K562 (cell line): ENCODE results near the gene QPCT. TPM values are rescaled to one million over a fixed set of nuclear protein-coding genes. Genes with fewer than 3 reads are reported as not detected.

ENCODE experiments used
- ATAC-seq: fragments of 200-7000 bp; cut with Tn5 transposase; 3 replicates; pipeline ENCODE4 v1.9.1; 2020; ENCODE audit warnings: moderate library complexity
- BruUV-seq: library from RNA; stranded (reverse); fragments of 400-500 nt; replicated peaks from 2 replicates; lab custom pipeline; 2021; lab: Mats Ljungman, UMichigan
- CTCF ChIA-PET: fragments of 300-600 bp; formaldehyde crosslinking; extraction: SDS; loops from one replicate; lab custom pipeline; 2021; ENCODE audit warnings: low intra/inter-chr PET ratio; lab: Yijun Ruan, JAX
- POLR2A ChIA-PET: fragments of 300-600, 350-650 bp; sonication (Branson Sonifier 250); formaldehyde crosslinking; extraction: SDS; loops from one replicate; lab custom pipeline; 2021; ENCODE audit warnings: antibody characterized with exemption, inconsistent platforms; lab: Yijun Ruan, JAX
- DNase-seq, 4 experiments: peaks; one replicate each; pipeline versions ENCODE4 v3.0.0 to v3.0.0-alpha.2; 2011 to 2018; ENCODE audit warnings: low spot score in 3 of 4, mixed read lengths in 3 of 4; ENCODE audit errors: extremely low read depth in 1 of 4
- FAIRE-seq: peaks from 2 replicates; lab custom pipeline; 2011; peaks lifted over from hg19 to GRCh38; lab: Jason Lieb, UNC
- H2AFZ ChIP-seq: 2 replicates; pipeline ENCODE4 v1.6.0; 2011; ENCODE audit warnings: low read depth, low read length, control low read depth, inconsistent platforms
- H3K27ac ChIP-seq: fragments of 200-600 bp; 3 replicates; pipeline ENCODE4 v1.8.0; 2011; ENCODE audit warnings: low read depth, mild to moderate bottlenecking, control low read depth, inconsistent platforms, low read length, moderate library complexity, mixed read lengths; ENCODE audit errors: extremely low read depth
- H3K27me3 ChIP-seq, 2 experiments: fragments of 300-600 bp in 1 of 2; 2 replicates in 1 of 2; 3 replicates in 1 of 2; pipeline versions ENCODE4 v1.6.0 to v1.8.0; 2011; ENCODE audit warnings: inconsistent platforms in 2 of 2, low read length in 2 of 2, mild to moderate bottlenecking in 1 of 2, mixed read lengths in 1 of 2, moderate library complexity in 1 of 2; ENCODE audit not compliant: control insufficient read depth in 2 of 2, insufficient read depth in 2 of 2
- H3K36me3 ChIP-seq: fragments of 300-600 bp; 3 replicates; pipeline ENCODE4 v1.8.0; 2011; ENCODE audit warnings: mild to moderate bottlenecking, low read length, inconsistent platforms; ENCODE audit not compliant: control insufficient read depth, insufficient read depth
- H3K4me1 ChIP-seq, 2 experiments: fragments of 200-600 bp in 1 of 2; replicated peaks in 1 of 2; 2 replicates in 1 of 2; 3 replicates in 1 of 2; pipeline versions ENCODE4 v1.5.1 to v1.8.0; 2011; ENCODE audit warnings: inconsistent platforms in 2 of 2, low read length in 2 of 2, mild to moderate bottlenecking in 1 of 2, mixed read lengths in 1 of 2, moderate library complexity in 1 of 2; ENCODE audit not compliant: control insufficient read depth in 2 of 2, insufficient read depth in 2 of 2
- H3K4me2 ChIP-seq: 2 replicates; pipeline ENCODE4 v1.6.1; 2011; ENCODE audit warnings: low read length, control low read depth, inconsistent platforms, mixed read lengths; ENCODE audit not compliant: insufficient read depth
- H3K4me3 ChIP-seq: fragments of 200-600 bp; sonication (generic), shearing (Covaris generic); 2 replicates; pipeline ENCODE4 v1.5.1; 2016; ENCODE audit warnings: control low read depth, inconsistent platforms
- H3K79me2 ChIP-seq: fragments of 200-600 bp; 3 replicates; pipeline ENCODE4 v1.8.0; 2011; ENCODE audit warnings: low read length, inconsistent platforms; ENCODE audit not compliant: control insufficient read depth, insufficient read depth
- H3K9ac ChIP-seq, 2 experiments: 2 replicates each; pipeline versions ENCODE4 v1.6.0 to v1.6.1; 2011; ENCODE audit warnings: low read depth in 2 of 2, low read length in 2 of 2, control low read depth in 1 of 2, inconsistent platforms in 1 of 2, mild to moderate bottlenecking in 1 of 2, mixed read lengths in 1 of 2; ENCODE audit not compliant: insufficient read depth in 1 of 2
- H3K9me1 ChIP-seq: one replicate; pipeline ENCODE4 v1.6.0; 2011; ENCODE audit warnings: inconsistent platforms, mild to moderate bottlenecking, low read length, moderate library complexity; ENCODE audit not compliant: control insufficient read depth, insufficient read depth
- H3K9me3 ChIP-seq: replicated peaks from 2 replicates; pipeline ENCODE4 v1.5.1; 2011; ENCODE audit warnings: low read depth, low read length, inconsistent platforms; ENCODE audit not compliant: control insufficient read depth, insufficient read depth
- H4K20me1 ChIP-seq: replicated peaks from 2 replicates; pipeline ENCODE4 v1.6.1; 2011; ENCODE audit warnings: low read length, inconsistent platforms, mixed read lengths; ENCODE audit not compliant: control insufficient read depth, insufficient read depth
- FOXA3 ChIP-seq, 2 experiments: fragments of 450-650 bp in 1 of 2; sonication (generic) in 1 of 2; formaldehyde crosslinking; IDR thresholded peaks in 1 of 2; conservative IDR thresholded peaks in 1 of 2; 2 replicates each; pipeline versions ENCODE4 v1.4.0 to v1.8.0; 2020 to 2022; ENCODE audit warnings: mild to moderate bottlenecking in 2 of 2, missing genetic modification reagents in 1 of 2
- KDM4B ChIP-seq, 2 experiments: fragments of 450-650 bp in 1 of 2; sonication (generic) in 1 of 2; IDR thresholded peaks; 2 replicates each; pipeline ENCODE4 v1.6.1; 2016 to 2017; ENCODE audit warnings: borderline replicate concordance in 2 of 2, antibody characterized with exemption in 1 of 2, low read depth in 1 of 2, mild to moderate bottlenecking in 1 of 2
- NR1H2 ChIP-seq: sonication (generic); formaldehyde crosslinking; IDR thresholded peaks from 2 replicates; pipeline ENCODE4 v1.4.0; 2020; ENCODE audit warnings: mild to moderate bottlenecking, missing genetic modification reagents
- SMARCA5 ChIP-seq: fragments of 450-650 bp; IDR thresholded peaks from 2 replicates; pipeline ENCODE4 v1.6.1; 2016
- SMARCC2 ChIP-seq: fragments of 450-650 bp; IDR thresholded peaks from 2 replicates; pipeline ENCODE4 v1.6.1; 2017; ENCODE audit warnings: antibody characterized with exemption, moderate library complexity, mild to moderate bottlenecking, low read depth
- ZNF561 ChIP-seq: fragments of 450-650 bp; formaldehyde crosslinking; conservative IDR thresholded peaks from 2 replicates; pipeline ENCODE4 v1.4.0; 2020; ENCODE audit warnings: mild to moderate bottlenecking, moderate library complexity
- ZNF583 ChIP-seq: fragments of 250-450 bp; sonication (Bioruptor Pico); IDR thresholded peaks from 2 replicates; pipeline ENCODE4 v1.4.0; 2020
- WGBS: fragments of 100-300 bp; shearing (Covaris generic); methylation state at CpG from one replicate; pipeline ENCODE4 v1.1.6; 2016; ENCODE audit warnings: low coverage, mixed read lengths; ENCODE audit not compliant: insufficient coverage; ENCODE audit errors: missing lambda C conversion rate; 5-methylcytosine and 5-hydroxymethylcytosine counted together
- in situ Hi-C: fragments of 300-500 bp; cut with MboI; formaldehyde crosslinking; loops from 4 replicates; pipeline ENCODE4 v1.15.0; 2018; ENCODE audit warnings: inconsistent platforms, mixed read lengths
- intact Hi-C: fragments of 100-400 bp; cut with micrococcal nuclease; formaldehyde crosslinking; loops from 2 replicates; pipeline ENCODE4 v1.14.2; 2022
- polyA plus RNA-seq, 8 experiments: library from polyadenylated mRNA; depleted of rRNA in 4 of 8; stranded (reverse) in 5 of 8; unstranded in 3 of 8; fragments of >200 nt; fragmentation: Nextera tagmentation in 2 of 8; fragmentation: Illumina TruSeq in 1 of 8; extraction: Ambion mirVana in 2 of 8; extraction: Trizol in 1 of 8; gene quantifications; 2 replicates each; pipeline versions ENCODE4 v1.2.1 to v1.2.3, GENCODE V29; 2011 to 2014; ENCODE audit warnings: inconsistent platforms in 1 of 8, missing spikeins in 1 of 8
- total RNA-seq, 7 experiments: library from RNA; depleted of rRNA in 6 of 7; stranded (reverse); fragments of >200 nt in 6 of 7; fragmentation: Illumina TruSeq in 2 of 7; extraction: Trizol in 2 of 7; gene quantifications; 2 replicates each; pipeline versions ENCODE4 v1.2.1 to v1.2.3, GENCODE V29; 2011 to 2021; ENCODE audit warnings: low replicate concordance in 1 of 7
- TF ChIP-seq, protein P1 (sequence below): fragments of 250-450 bp; sonication (Bioruptor Pico); IDR thresholded peaks from 2 replicates; pipeline ENCODE4 v1.4.0; 2020; ENCODE audit warnings: mild to moderate bottlenecking
- TF ChIP-seq, protein P2 (sequence below): fragments of 450-650 bp; IDR thresholded peaks from 2 replicates; pipeline ENCODE4 v1.6.1; 2016; ENCODE audit warnings: mild to moderate bottlenecking, moderate library complexity
- TF ChIP-seq, protein P3 (sequence below): fragments of 250-450 bp; sonication (Bioruptor Pico); IDR thresholded peaks from 2 replicates; pipeline ENCODE4 v1.8.0; 2022; ENCODE audit warnings: moderate library complexity, mild to moderate bottlenecking, inconsistent platforms

The QPCT gene
- total and polyA plus RNA-seq, 9 of the 15 experiments (the other 6 are each of a cell fraction or from before 2014, with no cell fraction given): 0.07 TPM; not detected in 8

DNA sequence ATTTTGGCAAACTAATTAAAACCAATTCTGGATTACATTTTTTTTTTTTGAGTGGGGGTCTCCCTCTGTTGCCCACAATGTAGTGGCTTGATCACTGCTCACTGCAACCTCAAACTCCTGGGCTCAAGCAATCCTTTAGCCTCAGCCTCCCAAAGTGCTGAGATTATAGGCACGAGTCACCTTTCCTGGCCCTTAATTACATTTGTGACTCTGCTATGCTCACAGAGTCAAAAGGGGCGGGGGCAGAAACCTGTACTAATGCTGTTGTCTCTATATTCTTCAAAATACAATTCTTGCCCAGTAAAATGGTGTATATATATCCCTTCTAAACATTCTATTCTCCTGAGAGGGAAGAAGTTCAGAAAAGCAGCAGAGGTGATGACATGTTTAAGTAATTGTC lies 43.0 kb upstream of the QPCT start:
- Histone ChIP-seq H4K20me1 (no peaks in the 10 kb centered on the region), H3K4me3 (no peak overlapping the region), H3K9me1 (no peaks in the 10 kb centered on the region), H3K27ac (no peak overlapping the region), H3K27me3 (no peaks in the 10 kb centered on the region), H3K36me3 (no peaks in the 10 kb centered on the region), H3K79me2 (0 out of 3 replicates have a peak, but pooled peaks cover 2% of the 10 kb centered on the region), H2AFZ (no peak overlapping the region), H3K4me2 (no peak overlapping the region), H3K9ac (no peak overlapping the region), H3K4me1 (no peaks in the 10 kb centered on the region), H3K9me3 (no peaks in the 10 kb centered on the region)
- in situ Hi-C loops: no loop called here
- no peak for DNase-seq
- BruUV-seq: no TSS peak
- FAIRE-seq: no peak
- ChIA-PET CTCF (no interaction called here), POLR2A (interaction anchor here (0.9 kb wide), 1 partner anchor 12 kb away, joined by 3 read pairs; no protein-coding TSS in a partner anchor)
- no peak for ATAC-seq
- intact Hi-C loops: no loop called here
- 31% methylated on average over 2 of the region's 2 CpGs for WGBS
- TF ChIP-seq ZNF561 (CRISPR knock-in tag): no peak
- TF ChIP-seq ZNF583 (CRISPR knock-in tag): no peak
- no peak for TF ChIP-seq FOXA3 (CRISPR knock-in tag; conservative IDR thresholded peaks at IDR 0.05 in 1 of 2, IDR thresholded peaks at IDR 0.05 in 1 of 2)
- no peak for TF ChIP-seq KDM4B (IDR thresholded peaks at IDR 0.05; ENCODE audit: borderline replicate concordance in 2 of 2, low read depth in 1 of 2)
- TF ChIP-seq, protein P1, sequence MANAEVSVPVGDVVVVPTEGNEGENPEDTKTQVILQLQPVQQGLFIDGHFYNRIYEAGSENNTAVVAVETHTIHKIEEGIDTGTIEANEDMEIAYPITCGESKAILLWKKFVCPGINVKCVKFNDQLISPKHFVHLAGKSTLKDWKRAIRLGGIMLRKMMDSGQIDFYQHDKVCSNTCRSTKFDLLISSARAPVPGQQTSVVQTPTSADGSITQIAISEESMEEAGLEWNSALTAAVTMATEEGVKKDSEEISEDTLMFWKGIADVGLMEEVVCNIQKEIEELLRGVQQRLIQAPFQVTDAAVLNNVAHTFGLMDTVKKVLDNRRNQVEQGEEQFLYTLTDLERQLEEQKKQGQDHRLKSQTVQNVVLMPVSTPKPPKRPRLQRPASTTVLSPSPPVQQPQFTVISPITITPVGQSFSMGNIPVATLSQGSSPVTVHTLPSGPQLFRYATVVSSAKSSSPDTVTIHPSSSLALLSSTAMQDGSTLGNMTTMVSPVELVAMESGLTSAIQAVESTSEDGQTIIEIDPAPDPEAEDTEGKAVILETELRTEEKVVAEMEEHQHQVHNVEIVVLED: no peak
- no peak for TF ChIP-seq SMARCA5
- no peak for TF ChIP-seq NR1H2 (CRISPR knock-in tag)
- TF ChIP-seq, protein P2, sequence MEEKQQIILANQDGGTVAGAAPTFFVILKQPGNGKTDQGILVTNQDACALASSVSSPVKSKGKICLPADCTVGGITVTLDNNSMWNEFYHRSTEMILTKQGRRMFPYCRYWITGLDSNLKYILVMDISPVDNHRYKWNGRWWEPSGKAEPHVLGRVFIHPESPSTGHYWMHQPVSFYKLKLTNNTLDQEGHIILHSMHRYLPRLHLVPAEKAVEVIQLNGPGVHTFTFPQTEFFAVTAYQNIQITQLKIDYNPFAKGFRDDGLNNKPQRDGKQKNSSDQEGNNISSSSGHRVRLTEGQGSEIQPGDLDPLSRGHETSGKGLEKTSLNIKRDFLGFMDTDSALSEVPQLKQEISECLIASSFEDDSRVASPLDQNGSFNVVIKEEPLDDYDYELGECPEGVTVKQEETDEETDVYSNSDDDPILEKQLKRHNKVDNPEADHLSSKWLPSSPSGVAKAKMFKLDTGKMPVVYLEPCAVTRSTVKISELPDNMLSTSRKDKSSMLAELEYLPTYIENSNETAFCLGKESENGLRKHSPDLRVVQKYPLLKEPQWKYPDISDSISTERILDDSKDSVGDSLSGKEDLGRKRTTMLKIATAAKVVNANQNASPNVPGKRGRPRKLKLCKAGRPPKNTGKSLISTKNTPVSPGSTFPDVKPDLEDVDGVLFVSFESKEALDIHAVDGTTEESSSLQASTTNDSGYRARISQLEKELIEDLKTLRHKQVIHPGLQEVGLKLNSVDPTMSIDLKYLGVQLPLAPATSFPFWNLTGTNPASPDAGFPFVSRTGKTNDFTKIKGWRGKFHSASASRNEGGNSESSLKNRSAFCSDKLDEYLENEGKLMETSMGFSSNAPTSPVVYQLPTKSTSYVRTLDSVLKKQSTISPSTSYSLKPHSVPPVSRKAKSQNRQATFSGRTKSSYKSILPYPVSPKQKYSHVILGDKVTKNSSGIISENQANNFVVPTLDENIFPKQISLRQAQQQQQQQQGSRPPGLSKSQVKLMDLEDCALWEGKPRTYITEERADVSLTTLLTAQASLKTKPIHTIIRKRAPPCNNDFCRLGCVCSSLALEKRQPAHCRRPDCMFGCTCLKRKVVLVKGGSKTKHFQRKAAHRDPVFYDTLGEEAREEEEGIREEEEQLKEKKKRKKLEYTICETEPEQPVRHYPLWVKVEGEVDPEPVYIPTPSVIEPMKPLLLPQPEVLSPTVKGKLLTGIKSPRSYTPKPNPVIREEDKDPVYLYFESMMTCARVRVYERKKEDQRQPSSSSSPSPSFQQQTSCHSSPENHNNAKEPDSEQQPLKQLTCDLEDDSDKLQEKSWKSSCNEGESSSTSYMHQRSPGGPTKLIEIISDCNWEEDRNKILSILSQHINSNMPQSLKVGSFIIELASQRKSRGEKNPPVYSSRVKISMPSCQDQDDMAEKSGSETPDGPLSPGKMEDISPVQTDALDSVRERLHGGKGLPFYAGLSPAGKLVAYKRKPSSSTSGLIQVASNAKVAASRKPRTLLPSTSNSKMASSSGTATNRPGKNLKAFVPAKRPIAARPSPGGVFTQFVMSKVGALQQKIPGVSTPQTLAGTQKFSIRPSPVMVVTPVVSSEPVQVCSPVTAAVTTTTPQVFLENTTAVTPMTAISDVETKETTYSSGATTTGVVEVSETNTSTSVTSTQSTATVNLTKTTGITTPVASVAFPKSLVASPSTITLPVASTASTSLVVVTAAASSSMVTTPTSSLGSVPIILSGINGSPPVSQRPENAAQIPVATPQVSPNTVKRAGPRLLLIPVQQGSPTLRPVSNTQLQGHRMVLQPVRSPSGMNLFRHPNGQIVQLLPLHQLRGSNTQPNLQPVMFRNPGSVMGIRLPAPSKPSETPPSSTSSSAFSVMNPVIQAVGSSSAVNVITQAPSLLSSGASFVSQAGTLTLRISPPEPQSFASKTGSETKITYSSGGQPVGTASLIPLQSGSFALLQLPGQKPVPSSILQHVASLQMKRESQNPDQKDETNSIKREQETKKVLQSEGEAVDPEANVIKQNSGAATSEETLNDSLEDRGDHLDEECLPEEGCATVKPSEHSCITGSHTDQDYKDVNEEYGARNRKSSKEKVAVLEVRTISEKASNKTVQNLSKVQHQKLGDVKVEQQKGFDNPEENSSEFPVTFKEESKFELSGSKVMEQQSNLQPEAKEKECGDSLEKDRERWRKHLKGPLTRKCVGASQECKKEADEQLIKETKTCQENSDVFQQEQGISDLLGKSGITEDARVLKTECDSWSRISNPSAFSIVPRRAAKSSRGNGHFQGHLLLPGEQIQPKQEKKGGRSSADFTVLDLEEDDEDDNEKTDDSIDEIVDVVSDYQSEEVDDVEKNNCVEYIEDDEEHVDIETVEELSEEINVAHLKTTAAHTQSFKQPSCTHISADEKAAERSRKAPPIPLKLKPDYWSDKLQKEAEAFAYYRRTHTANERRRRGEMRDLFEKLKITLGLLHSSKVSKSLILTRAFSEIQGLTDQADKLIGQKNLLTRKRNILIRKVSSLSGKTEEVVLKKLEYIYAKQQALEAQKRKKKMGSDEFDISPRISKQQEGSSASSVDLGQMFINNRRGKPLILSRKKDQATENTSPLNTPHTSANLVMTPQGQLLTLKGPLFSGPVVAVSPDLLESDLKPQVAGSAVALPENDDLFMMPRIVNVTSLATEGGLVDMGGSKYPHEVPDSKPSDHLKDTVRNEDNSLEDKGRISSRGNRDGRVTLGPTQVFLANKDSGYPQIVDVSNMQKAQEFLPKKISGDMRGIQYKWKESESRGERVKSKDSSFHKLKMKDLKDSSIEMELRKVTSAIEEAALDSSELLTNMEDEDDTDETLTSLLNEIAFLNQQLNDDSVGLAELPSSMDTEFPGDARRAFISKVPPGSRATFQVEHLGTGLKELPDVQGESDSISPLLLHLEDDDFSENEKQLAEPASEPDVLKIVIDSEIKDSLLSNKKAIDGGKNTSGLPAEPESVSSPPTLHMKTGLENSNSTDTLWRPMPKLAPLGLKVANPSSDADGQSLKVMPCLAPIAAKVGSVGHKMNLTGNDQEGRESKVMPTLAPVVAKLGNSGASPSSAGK: no peak
- no peak for TF ChIP-seq SMARCC2
- TF ChIP-seq, protein P3, sequence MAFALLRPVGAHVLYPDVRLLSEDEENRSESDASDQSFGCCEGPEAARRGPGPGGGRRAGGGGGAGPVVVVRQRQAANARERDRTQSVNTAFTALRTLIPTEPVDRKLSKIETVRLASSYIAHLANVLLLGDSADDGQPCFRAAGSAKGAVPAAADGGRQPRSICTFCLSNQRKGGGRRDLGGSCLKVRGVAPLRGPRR (CRISPR knock-in tag): no peak
